ENCODE measurements around the gene RIMS4. TPM values are rescaled to one million over a fixed set of nuclear protein-coding genes. Genes with fewer than 3 reads are reported as not detected.

RIMS4 gene
- total and polyA plus RNA-seq, 10 of the 15 experiments (the other 5 are each of a cell fraction or from before 2014, with no cell fraction given): under 0.01 to 0.07 (median 0.05) TPM; not detected in 5

- no peaks in the 10 kb centered on the region for H3K9me3 ChIP-seq (replicated peaks; ENCODE audit: control insufficient read depth, insufficient read depth, low read length)
- in situ Hi-C loops (cut with MboI) (no loop called here), intact Hi-C loops (cut with micrococcal nuclease; ENCODE audit: unreplicated experiment) (no loop called here)
- H3K4me1 ChIP-seq (ENCODE audit: control insufficient read depth, insufficient read depth, low read length): no peaks in the 10 kb centered on the region
- H3K36me3 ChIP-seq (ENCODE audit: control insufficient read depth in 2 of 2, insufficient read depth in 2 of 2, low read length in 1 of 2): no peaks in the 10 kb centered on the region
- FAIRE-seq (no peak), ATAC-seq (peak; percentile 29; the same call in 1 of the 3 replicates), DNase-seq (ENCODE audit: low read depth, low spot score) (no peak)
- ChIA-PET POLR2A (no interaction called here), SMC1A (ENCODE audit: uncharacterized antibody, unreplicated experiment) (interaction anchor here (0.8 kb wide), 1 partner anchor 117 kb away, joined by 3 read pairs; no protein-coding TSS in a partner anchor), CTCF (interaction anchor here (0.7 to 1.3 kb wide), 4 partner anchors 12 to 116 kb away, joined by 3 to 5 read pairs (median 4); no protein-coding TSS in a partner anchor), RAD21 (ENCODE audit: unreplicated experiment) (no interaction called here)
- TF ChIP-seq, protein P1, sequence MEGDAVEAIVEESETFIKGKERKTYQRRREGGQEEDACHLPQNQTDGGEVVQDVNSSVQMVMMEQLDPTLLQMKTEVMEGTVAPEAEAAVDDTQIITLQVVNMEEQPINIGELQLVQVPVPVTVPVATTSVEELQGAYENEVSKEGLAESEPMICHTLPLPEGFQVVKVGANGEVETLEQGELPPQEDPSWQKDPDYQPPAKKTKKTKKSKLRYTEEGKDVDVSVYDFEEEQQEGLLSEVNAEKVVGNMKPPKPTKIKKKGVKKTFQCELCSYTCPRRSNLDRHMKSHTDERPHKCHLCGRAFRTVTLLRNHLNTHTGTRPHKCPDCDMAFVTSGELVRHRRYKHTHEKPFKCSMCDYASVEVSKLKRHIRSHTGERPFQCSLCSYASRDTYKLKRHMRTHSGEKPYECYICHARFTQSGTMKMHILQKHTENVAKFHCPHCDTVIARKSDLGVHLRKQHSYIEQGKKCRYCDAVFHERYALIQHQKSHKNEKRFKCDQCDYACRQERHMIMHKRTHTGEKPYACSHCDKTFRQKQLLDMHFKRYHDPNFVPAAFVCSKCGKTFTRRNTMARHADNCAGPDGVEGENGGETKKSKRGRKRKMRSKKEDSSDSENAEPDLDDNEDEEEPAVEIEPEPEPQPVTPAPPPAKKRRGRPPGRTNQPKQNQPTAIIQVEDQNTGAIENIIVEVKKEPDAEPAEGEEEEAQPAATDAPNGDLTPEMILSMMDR (IDR thresholded peaks at IDR 0.05 in 2 of 3, conservative IDR thresholded peaks at IDR 0.05 in 1 of 3; ENCODE audit: control insufficient read depth in 2 of 3, extremely low read depth in 1 of 3, insufficient read depth in 1 of 3, low read depth in 3 of 3, low read length in 3 of 3): peak in 1 of 3 experiments; percentile 3; a peak in 1 of 6 replicates
- no peak for TF ChIP-seq MTA3 (IDR thresholded peaks at IDR 0.05; ENCODE audit: borderline replicate concordance, low read length)
- no peak overlapping the region for H3K9ac ChIP-seq (ENCODE audit: control insufficient read depth, insufficient read depth, low read length)
- H3K27me3 ChIP-seq (replicated peaks in 1 of 2; ENCODE audit: control insufficient read depth in 2 of 2, insufficient read depth in 2 of 2, low read length in 1 of 2): peaks cover 11 to 12% of the 10 kb centered on the region in 2 experiments
- WGBS (ENCODE audit: insufficient coverage, insufficient replicate concordance, low lambda C conversion rate, missing lambda C conversion rate): 51% methylated on average over 46 of the region's 73 CpGs
- H3K27ac ChIP-seq (ENCODE audit: control insufficient read depth, insufficient read depth): no peak overlapping the region
- BruUV-seq (replicated peaks): no TSS peak
- H3K4me2 ChIP-seq (ENCODE audit: control insufficient read depth, insufficient read depth): no peak overlapping the region
- H4K20me1 ChIP-seq (ENCODE audit: control insufficient read depth, insufficient read depth): no peaks in the 10 kb centered on the region; the same call in 1 of the 2 replicates
- H3K79me2 ChIP-seq (ENCODE audit: control insufficient read depth, insufficient read depth, low read length): no peaks in the 10 kb centered on the region
- no peak overlapping the region for H3K4me3 ChIP-seq
- no peak overlapping the region for H2AFZ ChIP-seq (ENCODE audit: control insufficient read depth, low read depth, low read length)
Observed at GRCh38 chr20:44750081-44750805, 60.1 kb downstream of the RIMS4 start.
